ENCODE data around the gene TRPV6.

TRPV6 gene

DNA sequence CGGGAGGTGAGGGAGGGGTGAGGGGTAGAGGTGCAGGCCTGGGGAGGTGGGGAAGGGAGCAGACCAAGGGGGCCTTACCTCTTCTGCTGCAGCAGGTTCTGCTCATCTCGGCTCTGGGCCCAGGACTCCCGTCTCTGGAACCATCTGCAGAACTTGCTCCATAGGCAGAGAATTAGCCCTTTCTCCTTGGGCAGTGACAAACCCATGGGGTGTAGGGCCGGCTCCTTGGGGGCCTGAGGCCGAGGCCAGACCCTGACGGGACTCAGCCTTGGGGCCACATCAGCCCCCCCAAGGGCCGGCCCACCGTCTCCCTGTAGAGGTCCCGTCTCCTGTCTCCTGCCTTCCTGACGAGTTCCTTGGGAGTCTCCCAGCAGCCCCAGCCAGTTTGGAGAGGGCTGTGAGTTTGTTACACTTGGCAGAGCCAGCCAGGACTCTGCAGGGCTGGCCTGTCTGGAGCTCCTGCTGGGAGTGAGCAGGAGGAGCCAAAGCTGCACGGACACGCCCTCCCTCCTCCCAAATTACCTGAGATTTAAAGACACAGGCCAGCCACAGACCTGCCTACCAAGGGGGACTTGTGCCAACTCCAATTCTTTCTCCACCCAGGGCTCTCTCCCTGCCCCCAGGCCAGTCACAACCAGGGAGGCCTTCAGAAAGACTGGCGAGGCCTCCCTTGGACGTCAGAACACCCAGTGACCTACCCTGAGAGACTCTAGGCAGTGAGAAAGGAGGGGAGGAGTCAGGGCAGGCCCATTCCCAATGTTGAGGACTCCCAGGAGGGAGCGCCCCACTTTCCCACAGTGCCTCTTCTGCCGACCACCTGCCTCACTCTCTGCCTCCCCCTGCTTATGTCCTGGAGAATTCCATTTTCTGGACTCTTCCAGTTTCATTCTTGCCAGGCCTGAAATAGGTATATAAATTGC is at the start of gene TRPV6:
Gene TRPV6 (minus strand): TSS at position 435 of the 920 bp plus-strand sequence.
- no peak for DNase-seq (ENCODE audit: low read depth, low spot score)

DNA sequence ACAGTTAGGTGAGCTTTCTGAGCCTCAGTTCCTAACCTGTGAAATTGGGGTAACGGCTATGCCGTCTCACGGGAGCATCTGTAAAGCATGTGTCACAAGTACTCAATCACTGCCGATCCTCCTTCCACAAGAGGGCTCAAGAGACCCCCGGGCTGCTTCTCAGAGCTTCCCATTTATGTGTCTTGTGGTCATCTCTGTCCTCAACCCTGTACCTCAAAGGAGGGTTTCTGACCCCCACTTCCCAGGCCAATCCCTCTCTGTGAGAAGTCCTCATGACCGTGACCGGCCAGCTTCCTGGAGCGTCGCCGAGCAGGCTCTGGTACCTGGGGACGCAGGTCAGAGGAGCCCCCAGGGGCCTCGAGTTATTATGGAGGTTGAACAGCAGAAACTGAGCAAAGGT is 48.5 kb upstream of the TRPV6 start:
- DNase-seq (ENCODE audit: low read depth, low spot score): no peak

DNA sequence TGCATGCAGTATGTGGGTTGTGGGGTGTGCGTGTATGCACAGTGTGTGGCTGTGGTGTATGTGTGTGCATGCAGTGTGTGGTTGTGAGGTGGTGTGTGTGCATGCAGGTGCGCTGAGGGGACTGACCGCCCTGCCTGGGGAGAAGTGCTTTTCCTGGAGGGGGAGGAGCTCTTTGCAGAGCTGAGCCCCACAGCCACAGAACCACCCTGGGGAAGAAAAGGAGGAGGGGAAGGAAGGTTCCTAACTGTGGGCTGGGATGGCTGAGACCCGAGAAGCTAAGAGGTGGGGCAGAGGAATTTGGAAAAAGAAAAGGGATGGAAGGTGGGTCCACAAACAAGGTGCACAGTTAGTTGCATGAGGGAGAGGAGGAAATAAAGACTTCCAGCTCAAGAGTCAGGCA is 48.1 kb upstream of the TRPV6 start, which contains the start of gene TRPV5:
Gene TRPV5 (minus strand): TSS at position 123 of the 400 bp plus-strand sequence. CDS start 287 bp downstream, outside the sequence.
- no peak for DNase-seq (ENCODE audit: low read depth, low spot score)

DNA sequence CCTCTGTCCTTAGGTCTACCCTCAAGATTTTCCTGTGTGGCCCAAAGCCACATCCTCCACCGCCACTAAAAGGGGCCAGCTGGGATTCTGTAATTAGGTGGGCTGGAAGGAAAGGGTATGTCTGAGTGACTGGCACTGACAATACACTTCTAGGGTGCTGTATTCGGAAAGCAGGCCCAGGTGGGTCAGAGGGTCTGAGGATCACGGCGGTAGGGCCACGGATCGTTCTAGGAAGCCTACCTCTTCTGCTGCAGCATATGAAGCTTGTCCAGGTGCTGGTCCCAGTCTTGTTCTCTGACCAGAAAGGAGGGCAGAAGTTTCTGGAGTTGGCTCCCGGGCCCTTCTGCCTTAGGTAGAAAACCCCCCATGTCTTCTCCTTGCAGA is 47.5 kb upstream of the TRPV6 start:
- no peak for DNase-seq (ENCODE audit: low read depth, low spot score)

- DNase-seq (ENCODE audit: low read depth, low spot score): no peak
Measured at GRCh38 chr7:142932386-142933091, 47.0 kb upstream of the TRPV6 start.

DNA sequence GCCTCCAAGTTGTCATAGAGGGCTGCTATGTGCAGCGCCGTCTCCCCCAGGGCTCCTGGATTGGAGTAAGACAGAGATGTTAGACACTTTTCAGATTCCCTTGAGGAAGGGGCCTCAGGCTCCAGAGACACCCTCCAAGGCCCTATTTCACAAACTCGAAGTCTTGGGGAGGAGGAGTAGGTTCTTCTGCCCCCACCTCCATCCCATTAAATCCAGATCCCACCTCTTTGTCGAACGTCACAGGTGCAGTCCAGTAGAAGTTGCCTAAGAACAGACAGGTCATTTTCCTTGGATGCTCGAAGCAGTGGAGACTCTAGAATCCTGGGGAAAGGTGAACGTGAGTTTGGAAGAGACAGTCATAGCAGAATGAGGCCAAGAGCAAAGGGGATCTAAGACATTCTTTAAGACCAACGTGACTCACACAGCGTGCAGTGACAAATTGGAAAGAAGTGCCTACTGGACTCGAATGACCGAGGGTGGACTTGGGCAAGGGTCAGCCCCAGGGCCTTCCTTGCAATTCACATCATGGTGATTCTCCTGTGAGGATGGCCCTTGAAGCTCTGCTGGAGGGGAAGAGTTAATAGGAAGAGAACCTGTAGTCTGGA is 44.7 kb upstream of the TRPV6 start:
- DNase-seq (ENCODE audit: low read depth, low spot score): no peak

DNA sequence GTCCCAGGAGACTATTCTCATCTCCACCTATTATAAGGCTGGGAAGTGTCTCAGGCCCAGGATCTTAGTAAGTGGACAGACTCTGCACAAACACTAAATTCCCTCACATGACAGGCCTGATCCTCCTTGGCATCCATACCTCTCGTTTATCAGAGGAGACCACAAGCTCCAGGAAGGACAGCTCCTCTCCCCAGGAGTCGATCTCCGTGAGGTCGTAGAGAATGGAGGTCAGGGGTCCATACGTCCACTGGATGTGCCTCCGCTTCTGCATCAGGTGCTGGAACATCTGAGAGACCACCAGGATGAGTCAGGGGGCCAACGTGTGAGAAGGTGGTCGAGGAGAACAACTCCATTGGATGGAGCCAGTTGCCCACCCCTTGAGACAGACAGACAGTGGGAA is 42.4 kb upstream of the TRPV6 start:
- DNase-seq (ENCODE audit: low read depth, low spot score): no peak

- DNase-seq (ENCODE audit: low read depth, low spot score): no peak
Measured at GRCh38 chr7:142927085-142927745, 41.7 kb upstream of the TRPV6 start.

DNA sequence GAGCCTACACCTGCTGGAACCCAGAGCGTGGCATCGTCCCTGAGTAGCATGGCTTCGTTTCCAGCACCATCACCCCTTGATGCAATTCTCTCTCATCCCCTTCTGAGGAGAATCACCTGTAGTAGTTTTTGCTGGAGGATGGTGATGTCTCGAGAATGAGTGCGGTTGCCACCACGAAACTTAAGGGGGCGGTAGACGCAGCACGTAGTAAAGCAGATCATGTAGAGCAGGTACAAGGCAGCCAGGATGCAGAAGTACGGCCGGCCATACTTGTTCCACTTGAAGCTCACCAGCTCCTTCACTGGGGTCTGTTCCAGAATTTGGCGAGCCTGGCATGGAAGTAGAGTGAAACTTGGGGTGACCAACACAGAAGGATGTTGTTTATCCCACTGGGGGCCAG is 39.9 kb upstream of the TRPV6 start:
- no peak for DNase-seq (ENCODE audit: low read depth, low spot score)

- DNase-seq (ENCODE audit: low read depth, low spot score): no peak
Measured at GRCh38 chr7:142923391-142923790, 37.8 kb upstream of the TRPV6 start.

GRCh38 chr7:142919656-142920055 is 34.1 kb upstream of the TRPV6 start:
- no peak for DNase-seq (ENCODE audit: low read depth, low spot score)

GRCh38 chr7:142918901-142919300 is 33.4 kb upstream of the TRPV6 start:
- DNase-seq (ENCODE audit: low read depth, low spot score): no peak

- no peak for DNase-seq (ENCODE audit: low read depth, low spot score)
Measured at GRCh38 chr7:142917447-142917846, 31.9 kb upstream of the TRPV6 start.

DNA sequence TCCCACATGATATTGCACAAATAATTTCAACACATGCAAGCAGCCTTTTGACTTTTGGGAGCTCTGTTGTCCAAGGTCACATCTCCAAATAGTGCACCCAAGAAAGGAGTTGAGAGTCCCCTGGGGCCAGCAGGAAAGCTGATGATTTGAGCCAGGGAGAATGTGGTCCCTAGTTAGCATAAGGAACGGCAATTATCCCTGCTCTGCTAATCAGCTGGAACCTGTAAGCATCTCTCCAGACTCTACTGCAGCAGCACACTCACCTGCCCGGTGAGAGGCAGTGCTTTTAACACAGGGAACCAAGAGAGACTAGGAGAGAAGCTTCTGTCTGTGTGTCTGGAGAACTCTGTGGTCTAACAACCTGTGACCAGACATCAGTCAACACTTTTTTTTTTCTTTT is 31.0 kb upstream of the TRPV6 start:
- no peak for DNase-seq (ENCODE audit: low read depth, low spot score)

DNA sequence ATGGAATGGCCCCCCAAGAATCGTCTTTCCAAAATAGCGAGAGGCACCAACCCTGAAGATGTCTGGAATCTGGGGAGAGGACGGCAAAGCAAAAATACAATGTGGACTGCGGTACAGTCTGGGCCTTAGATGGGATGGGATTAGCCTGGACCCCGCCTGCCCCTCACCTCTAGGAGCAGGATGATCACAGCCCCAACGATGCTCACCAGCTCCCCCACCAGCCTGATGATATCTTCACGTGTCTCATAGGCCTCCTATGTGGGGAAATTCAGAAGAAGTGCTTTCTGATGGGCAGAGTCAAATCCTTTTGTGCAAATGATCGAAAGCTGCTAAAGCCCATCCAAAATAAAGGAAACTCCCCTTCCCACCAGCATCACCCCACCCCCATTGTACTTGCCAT is 29.8 kb upstream of the TRPV6 start:
- DNase-seq (ENCODE audit: low read depth, low spot score): no peak

DNA sequence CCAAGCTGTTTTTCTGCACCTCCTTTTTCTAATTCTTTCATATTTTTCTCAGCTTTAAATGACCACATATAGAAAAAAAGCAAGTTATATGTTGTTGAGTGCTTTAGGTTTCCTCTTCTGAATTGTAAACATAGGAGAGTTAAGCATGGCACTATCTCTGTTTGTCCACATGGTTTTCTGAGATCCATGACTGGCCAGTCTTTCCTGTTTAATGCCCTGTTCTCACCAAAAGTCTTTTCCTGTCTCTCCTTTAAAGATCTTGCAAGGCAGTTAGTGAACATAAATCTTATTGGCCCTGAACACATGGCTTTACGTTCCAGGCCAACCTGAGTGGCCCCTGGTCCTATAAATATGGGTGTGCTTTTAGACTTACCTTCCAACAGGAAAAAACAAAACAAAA is 28.6 kb upstream of the TRPV6 start:
- no peak for DNase-seq (ENCODE audit: low read depth, low spot score)

DNA sequence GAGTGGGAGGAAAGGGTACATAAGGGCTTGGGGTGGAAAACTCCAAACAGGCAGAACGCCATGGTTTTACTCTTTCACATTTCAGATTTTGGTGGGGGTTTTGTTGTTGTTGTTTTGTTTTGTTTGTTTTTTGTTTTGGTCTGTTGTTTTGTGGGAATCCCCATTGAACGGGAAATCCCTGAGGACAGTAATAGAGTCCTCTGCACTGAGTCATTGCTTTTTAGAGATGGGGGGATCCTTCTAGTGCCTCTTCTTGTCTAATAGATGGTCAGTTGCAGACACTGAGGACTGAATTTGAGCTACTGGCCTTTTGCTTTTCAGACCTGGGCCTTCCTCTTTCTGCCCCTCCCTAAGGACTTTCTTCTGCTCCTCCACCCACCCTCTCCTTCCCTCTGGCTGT is 28.0 kb upstream of the TRPV6 start:
- DNase-seq (ENCODE audit: low read depth, low spot score): no peak

DNA sequence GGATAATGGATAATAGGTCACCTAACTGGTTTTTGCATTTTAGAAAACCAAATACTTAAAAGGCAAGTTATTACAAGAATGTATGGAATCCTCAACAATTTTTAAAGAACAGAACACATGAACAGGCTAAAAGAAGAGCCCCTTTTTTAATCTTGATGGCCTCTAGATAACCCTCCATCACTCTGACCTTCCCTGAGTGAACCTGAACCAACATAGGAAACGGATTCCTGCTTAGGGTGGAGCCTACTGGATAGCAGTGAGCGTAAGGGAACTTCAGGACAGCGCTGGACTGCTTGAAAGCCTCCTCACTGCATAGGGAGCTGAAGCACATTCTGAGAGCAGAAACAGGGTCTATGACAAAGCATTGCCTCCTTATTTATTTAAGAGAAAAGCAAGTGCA is 27.5 kb upstream of the TRPV6 start:
- DNase-seq (ENCODE audit: low read depth, low spot score): no peak

- no peak for DNase-seq (ENCODE audit: low read depth, low spot score)
Measured at GRCh38 chr7:142910481-142910880, 24.9 kb upstream of the TRPV6 start.

DNA sequence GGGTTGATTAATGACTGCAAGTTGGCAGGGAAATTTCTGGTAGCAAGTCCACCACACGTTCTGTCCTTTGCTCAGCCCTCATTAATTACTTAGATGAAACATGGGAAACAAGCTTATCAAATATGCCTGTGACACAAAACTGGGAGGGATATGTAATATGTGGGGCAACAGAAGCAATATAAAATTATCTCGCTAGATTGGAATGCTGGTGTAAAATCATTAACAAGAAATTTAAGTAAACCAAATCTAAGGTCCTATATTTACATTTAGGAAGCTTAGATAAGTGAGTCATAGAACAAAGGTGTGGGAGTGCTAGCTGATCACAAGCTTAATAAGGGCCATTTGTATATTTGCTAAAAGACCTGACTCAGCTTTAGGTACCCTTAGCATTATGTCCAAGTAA is 24.5 kb upstream of the TRPV6 start:
- DNase-seq (ENCODE audit: low read depth, low spot score): no peak

- no peak for DNase-seq (ENCODE audit: low read depth, low spot score)
Measured at GRCh38 chr7:142908921-142909890, 23.7 kb upstream of the TRPV6 start.

Measured in activated CD4-positive, CD25-positive, alpha-beta regulatory T cell treated with anti-CD3 and anti-CD28 coated beads, Interleukin-2, amount 50 U/mL, for 16 hours (primary cell).